ENCODE data around the gene CMTM4.

DNA sequence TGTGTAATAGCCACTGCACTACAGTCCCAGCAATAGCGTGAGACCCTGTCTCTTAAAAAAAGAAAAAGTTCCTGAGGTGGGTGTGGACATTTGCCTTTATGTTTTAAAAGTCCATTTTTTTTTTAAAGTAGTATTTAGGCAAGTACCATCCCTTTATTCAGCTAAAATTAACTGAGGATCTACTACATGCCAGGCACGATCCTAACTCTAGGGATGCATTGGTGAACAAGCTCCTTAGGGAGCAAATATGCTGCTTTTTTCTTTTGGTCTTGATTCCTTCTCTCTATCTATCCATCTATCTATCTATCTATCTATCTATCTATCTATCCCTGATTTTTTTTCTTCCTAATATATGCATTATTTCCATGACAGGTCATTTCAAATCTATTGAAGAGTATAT is 47.4 kb downstream of the CMTM4 start:
- TF ChIP-seq, protein P1, sequence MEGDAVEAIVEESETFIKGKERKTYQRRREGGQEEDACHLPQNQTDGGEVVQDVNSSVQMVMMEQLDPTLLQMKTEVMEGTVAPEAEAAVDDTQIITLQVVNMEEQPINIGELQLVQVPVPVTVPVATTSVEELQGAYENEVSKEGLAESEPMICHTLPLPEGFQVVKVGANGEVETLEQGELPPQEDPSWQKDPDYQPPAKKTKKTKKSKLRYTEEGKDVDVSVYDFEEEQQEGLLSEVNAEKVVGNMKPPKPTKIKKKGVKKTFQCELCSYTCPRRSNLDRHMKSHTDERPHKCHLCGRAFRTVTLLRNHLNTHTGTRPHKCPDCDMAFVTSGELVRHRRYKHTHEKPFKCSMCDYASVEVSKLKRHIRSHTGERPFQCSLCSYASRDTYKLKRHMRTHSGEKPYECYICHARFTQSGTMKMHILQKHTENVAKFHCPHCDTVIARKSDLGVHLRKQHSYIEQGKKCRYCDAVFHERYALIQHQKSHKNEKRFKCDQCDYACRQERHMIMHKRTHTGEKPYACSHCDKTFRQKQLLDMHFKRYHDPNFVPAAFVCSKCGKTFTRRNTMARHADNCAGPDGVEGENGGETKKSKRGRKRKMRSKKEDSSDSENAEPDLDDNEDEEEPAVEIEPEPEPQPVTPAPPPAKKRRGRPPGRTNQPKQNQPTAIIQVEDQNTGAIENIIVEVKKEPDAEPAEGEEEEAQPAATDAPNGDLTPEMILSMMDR (IDR thresholded peaks at IDR 0.05), result no peak
- TF ChIP-seq POLR2A (IDR thresholded peaks at IDR 0.05), result no peak
